Mesenchymal stem cell (in vitro differentiated cells and primary cell): ENCODE results near the gene FHIT.

Experiments used
- DNase-seq: peaks from one replicate; pipeline ENCODE4 v3.0.0-alpha.2; 2013
- H2AFZ ChIP-seq: one replicate; pipeline ENCODE4 v1.6.1; 2013; ENCODE audit warnings: low read depth, mild to moderate bottlenecking, control low read depth, inconsistent platforms, low read length, moderate library complexity
- H2AK5ac ChIP-seq: 2 replicates; pipeline ENCODE4 v1.6.1; 2013; ENCODE audit warnings: low read length, moderate library complexity, mild to moderate bottlenecking, inconsistent platforms; ENCODE audit not compliant: severe bottlenecking
- H2BK120ac ChIP-seq: one replicate; pipeline ENCODE4 v1.6.1; 2013; ENCODE audit warnings: low read depth, mild to moderate bottlenecking, inconsistent platforms, low read length, moderate library complexity
- H2BK12ac ChIP-seq, 2 experiments: one replicate each; pipeline ENCODE4 v1.6.1; 2013; ENCODE audit warnings: inconsistent platforms in 2 of 2, low read length in 2 of 2, mild to moderate bottlenecking in 2 of 2, moderate library complexity in 2 of 2, control low read depth in 1 of 2
- H2BK15ac ChIP-seq: one replicate; pipeline ENCODE4 v1.6.1; 2013; ENCODE audit warnings: mild to moderate bottlenecking, low read depth, inconsistent platforms; ENCODE audit not compliant: poor library complexity, severe bottlenecking
- H2BK5ac ChIP-seq: 2 replicates; pipeline ENCODE4 v1.6.1; 2013; ENCODE audit warnings: low read depth, mild to moderate bottlenecking, low read length, control low read depth, inconsistent platforms; ENCODE audit not compliant: poor library complexity, severe bottlenecking
- H3K14ac ChIP-seq, 2 experiments: one replicate each; pipeline ENCODE4 v1.6.1; 2013; ENCODE audit warnings: inconsistent platforms in 2 of 2, low read length in 2 of 2, control low read depth in 1 of 2, mild to moderate bottlenecking in 1 of 2, moderate library complexity in 1 of 2
- H3K18ac ChIP-seq, 2 experiments: one replicate each; pipeline ENCODE4 v1.6.1; 2013; ENCODE audit warnings: inconsistent platforms in 2 of 2, low read length in 2 of 2, control low read depth in 1 of 2, low read depth in 1 of 2, mild to moderate bottlenecking in 1 of 2
- H3K23ac ChIP-seq, 2 experiments: one replicate each; pipeline ENCODE4 v1.6.1; 2013; ENCODE audit warnings: inconsistent platforms in 2 of 2, low read length in 2 of 2, mild to moderate bottlenecking in 2 of 2, moderate library complexity in 2 of 2, control low read depth in 1 of 2
- H3K27ac ChIP-seq: 2 replicates; pipeline ENCODE4 v1.5.1; 2013; ENCODE audit warnings: mild to moderate bottlenecking, moderate library complexity, low read length, control low read depth, inconsistent platforms; ENCODE audit not compliant: poor library complexity, severe bottlenecking
- H3K27me3 ChIP-seq, 2 experiments: 2 replicates each; pipeline versions ENCODE4 v1.6.1 to v1.7.0; 2013; ENCODE audit warnings: low read length in 2 of 2, mild to moderate bottlenecking in 2 of 2, moderate library complexity in 2 of 2, control low read depth in 1 of 2, inconsistent platforms in 1 of 2; ENCODE audit not compliant: control insufficient read depth in 1 of 2, insufficient read depth in 1 of 2
- H3K36me3 ChIP-seq, 2 experiments: 2 replicates each; pipeline versions ENCODE4 v1.6.1 to v1.7.0; 2013; ENCODE audit warnings: low read length in 2 of 2, control low read depth in 1 of 2, inconsistent platforms in 1 of 2, low read depth in 1 of 2, mild to moderate bottlenecking in 1 of 2; ENCODE audit not compliant: insufficient read depth in 2 of 2, control insufficient read depth in 1 of 2
- H3K4ac ChIP-seq, 2 experiments: one replicate each; pipeline ENCODE4 v1.6.1; 2013; ENCODE audit warnings: inconsistent platforms in 2 of 2, low read length in 2 of 2, mild to moderate bottlenecking in 2 of 2, moderate library complexity in 2 of 2, control low read depth in 1 of 2, low read depth in 1 of 2
- H3K4me1 ChIP-seq: 2 replicates; pipeline ENCODE4 v1.6.1; 2013; ENCODE audit warnings: low read depth, low read length, control low read depth; ENCODE audit not compliant: control insufficient read depth, insufficient read depth
- H3K4me2 ChIP-seq: 2 replicates; pipeline ENCODE4 v1.6.1; 2013; ENCODE audit warnings: low read length, mild to moderate bottlenecking, inconsistent platforms; ENCODE audit not compliant: poor library complexity, severe bottlenecking
- H3K4me3 ChIP-seq, 2 experiments: 2 replicates each; pipeline versions ENCODE4 v1.5.1 to v1.7.0; 2013; ENCODE audit warnings: low read length in 2 of 2, mild to moderate bottlenecking in 2 of 2, control low read depth in 1 of 2, low read depth in 1 of 2; ENCODE audit not compliant: insufficient read depth in 1 of 2
- H3K79me1 ChIP-seq: replicated peaks from 2 replicates; pipeline ENCODE4 v1.6.1; 2013; ENCODE audit warnings: mild to moderate bottlenecking, control low read depth, low read length, inconsistent platforms; ENCODE audit not compliant: poor library complexity, severe bottlenecking
- H3K9ac ChIP-seq: 2 replicates; pipeline ENCODE4 v1.7.0; 2013; ENCODE audit warnings: mild to moderate bottlenecking, low read length, moderate library complexity
- H3K9me3 ChIP-seq: 2 replicates; pipeline ENCODE4 v1.7.0; 2013; ENCODE audit warnings: mild to moderate bottlenecking, low read length; ENCODE audit not compliant: control insufficient read depth
- H4K8ac ChIP-seq: one replicate; pipeline ENCODE4 v1.6.1; 2013; ENCODE audit warnings: inconsistent platforms, mild to moderate bottlenecking, low read length, moderate library complexity
- H4K91ac ChIP-seq: one replicate; pipeline ENCODE4 v1.6.1; 2013; ENCODE audit warnings: mild to moderate bottlenecking, low read length, inconsistent platforms
- WGBS: methylation state at CpG from one replicate; pipeline ENCODE4 v1.1.7; 2013; ENCODE audit warnings: mixed read lengths; 5-methylcytosine and 5-hydroxymethylcytosine counted together

FHIT gene

GRCh38 chr3:59779260-59779659 lies 1472.0 kb downstream of the FHIT start:
- Histone ChIP-seq H3K4me1 (peaks cover 2% of the 10 kb centered on the region), H3K9me3 (no peaks in the 10 kb centered on the region), H2AK5ac (no peak overlapping the region), H3K27ac (no peak overlapping the region), H4K91ac (no peak overlapping the region), H2BK12ac (no peak overlapping the region), H3K4me3 (no peak overlapping the region), H2AFZ (no peak overlapping the region), H2BK15ac (no peak overlapping the region), H3K14ac (no peak overlapping the region), H3K27me3 (no peaks in the 10 kb centered on the region), H3K18ac (no peak overlapping the region), H3K79me1 (no peaks in the 10 kb centered on the region), H2BK120ac (no peak overlapping the region), H4K8ac (no peak overlapping the region), H3K36me3 (no peaks in the 10 kb centered on the region), H3K23ac (no peak overlapping the region), H3K9ac (no peak overlapping the region), H2BK5ac (no peak overlapping the region), H3K4ac (no peak overlapping the region), H3K4me2 (no peak overlapping the region)
- DNase-seq = no peak
- WGBS = 80% methylated on average over 3 of the region's 3 CpGs

DNA sequence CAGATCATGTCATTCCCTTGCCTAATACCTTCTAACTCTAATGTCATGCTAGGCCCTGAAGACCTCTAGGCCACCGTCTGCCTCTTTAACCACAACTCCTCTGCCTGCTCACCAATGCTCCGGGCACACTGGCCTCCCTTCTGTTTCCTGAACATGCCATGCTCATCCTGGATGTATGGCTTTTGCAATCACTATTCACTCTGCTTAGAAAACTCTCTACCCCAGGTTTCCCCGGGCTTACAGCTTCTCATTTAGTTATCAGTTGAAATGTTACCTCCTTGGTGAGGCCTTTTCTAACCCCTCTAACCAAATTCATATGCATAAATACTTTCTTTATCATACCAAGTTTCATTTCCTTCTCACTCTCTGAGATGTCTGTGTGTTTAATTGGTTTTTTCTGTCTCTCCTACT lies 1473.6 kb downstream of the FHIT start:
- Histone ChIP-seq H3K4me2 (no peak overlapping the region), H3K4ac (no peak overlapping the region), H2BK12ac (no peak overlapping the region), H3K18ac (no peak overlapping the region), H3K79me1 (no peaks in the 10 kb centered on the region), H3K27me3 (no peaks in the 10 kb centered on the region), H3K4me3 (no peak overlapping the region), H3K9me3 (no peaks in the 10 kb centered on the region), H3K9ac (no peak overlapping the region), H4K91ac (no peak overlapping the region), H2AFZ (no peak overlapping the region), H3K27ac (no peak overlapping the region), H3K4me1 (peaks cover 9% of the 10 kb centered on the region), H2AK5ac (no peak overlapping the region), H2BK5ac (no peak overlapping the region), H2BK120ac (no peak overlapping the region), H3K23ac (no peak overlapping the region), H3K14ac (no peak overlapping the region), H4K8ac (no peak overlapping the region), H2BK15ac (no peak overlapping the region), H3K36me3 (no peaks in the 10 kb centered on the region)
- WGBS = 88% methylated on average over 3 of the region's 3 CpGs
- DNase-seq = no peak

- Histone ChIP-seq H4K91ac (no peak overlapping the region), H2BK5ac (no peak overlapping the region), H3K4ac (no peak overlapping the region), H3K27me3 (no peaks in the 10 kb centered on the region), H2AFZ (no peak overlapping the region), H4K8ac (no peak overlapping the region), H3K18ac (no peak overlapping the region), H3K4me1 (peaks cover 15% of the 10 kb centered on the region), H3K9ac (no peak overlapping the region), H3K4me3 (no peak overlapping the region), H3K23ac (no peak overlapping the region), H3K79me1 (no peaks in the 10 kb centered on the region), H3K27ac (no peak overlapping the region), H3K14ac (no peak overlapping the region), H2AK5ac (peak overlapping the region; percentile 25), H2BK120ac (no peak overlapping the region), H2BK12ac (no peak overlapping the region), H3K36me3 (no peaks in the 10 kb centered on the region), H2BK15ac (no peak overlapping the region), H3K9me3 (no peaks in the 10 kb centered on the region), H3K4me2 (no peak overlapping the region)
- 93% methylated on average over 7 of the region's 7 CpGs for WGBS
- DNase-seq = no peak
Measured at GRCh38 chr3:59777066-59777465, 1474.2 kb downstream of the FHIT start.

DNA sequence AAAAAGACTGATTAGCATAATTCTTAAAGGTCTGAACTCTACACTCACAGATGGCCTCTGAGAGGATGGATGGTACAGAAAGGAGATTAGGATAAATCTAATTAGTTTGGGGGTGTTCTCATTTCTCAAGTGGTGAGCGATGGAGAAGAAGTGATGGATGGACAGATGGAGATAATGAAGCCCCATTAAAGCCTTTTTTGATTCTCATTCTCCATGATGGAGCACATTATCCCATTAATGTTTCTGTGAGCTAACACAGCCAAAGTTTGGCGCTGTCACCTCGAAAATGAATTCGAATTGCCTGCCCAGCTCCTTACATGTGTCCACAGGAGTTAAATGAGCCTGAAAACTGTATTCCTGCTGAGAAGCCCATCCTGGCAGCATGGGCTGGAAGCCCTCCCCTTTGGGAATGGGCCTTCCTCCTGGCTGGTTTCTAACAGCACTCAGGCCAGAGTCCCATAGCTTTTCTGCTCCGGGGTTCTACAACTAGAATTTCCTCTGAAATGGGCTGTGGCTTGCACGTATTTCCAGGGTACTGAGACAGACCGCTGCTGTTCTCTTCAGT lies 1475.4 kb downstream of the FHIT start:
- no peak overlapping the region for H3K14ac ChIP-seq
- H3K4me3 ChIP-seq = no peak overlapping the region
- H2AFZ ChIP-seq = no peak overlapping the region
- peaks cover 15% of the 10 kb centered on the region for H3K4me1 ChIP-seq
- no peak overlapping the region for H3K18ac ChIP-seq
- H4K91ac ChIP-seq = no peak overlapping the region
- H2AK5ac ChIP-seq = peak overlapping the region; percentile 89
- DNase-seq = no peak
- H2BK5ac ChIP-seq = no peak overlapping the region
- H3K36me3 ChIP-seq = no peaks in the 10 kb centered on the region
- no peak overlapping the region for H3K27ac ChIP-seq
- H2BK12ac ChIP-seq = peak overlapping the region in 1 of 2 experiments; percentile 24
- no peak overlapping the region for H3K9ac ChIP-seq
- H2BK120ac ChIP-seq = no peak overlapping the region
- WGBS = 93% methylated on average over 7 of the region's 7 CpGs
- H4K8ac ChIP-seq = no peak overlapping the region
- H3K4me2 ChIP-seq = no peak overlapping the region
- H3K23ac ChIP-seq = no peak overlapping the region
- H3K9me3 ChIP-seq = no peaks in the 10 kb centered on the region
- no peaks in the 10 kb centered on the region for H3K27me3 ChIP-seq
- H3K79me1 ChIP-seq = no peaks in the 10 kb centered on the region
- peak overlapping the region in 1 of 2 experiments; percentile 4 for H3K4ac ChIP-seq
- H2BK15ac ChIP-seq = peak overlapping the region; percentile 19
